ENCODE results near the gene CD101.

DNA sequence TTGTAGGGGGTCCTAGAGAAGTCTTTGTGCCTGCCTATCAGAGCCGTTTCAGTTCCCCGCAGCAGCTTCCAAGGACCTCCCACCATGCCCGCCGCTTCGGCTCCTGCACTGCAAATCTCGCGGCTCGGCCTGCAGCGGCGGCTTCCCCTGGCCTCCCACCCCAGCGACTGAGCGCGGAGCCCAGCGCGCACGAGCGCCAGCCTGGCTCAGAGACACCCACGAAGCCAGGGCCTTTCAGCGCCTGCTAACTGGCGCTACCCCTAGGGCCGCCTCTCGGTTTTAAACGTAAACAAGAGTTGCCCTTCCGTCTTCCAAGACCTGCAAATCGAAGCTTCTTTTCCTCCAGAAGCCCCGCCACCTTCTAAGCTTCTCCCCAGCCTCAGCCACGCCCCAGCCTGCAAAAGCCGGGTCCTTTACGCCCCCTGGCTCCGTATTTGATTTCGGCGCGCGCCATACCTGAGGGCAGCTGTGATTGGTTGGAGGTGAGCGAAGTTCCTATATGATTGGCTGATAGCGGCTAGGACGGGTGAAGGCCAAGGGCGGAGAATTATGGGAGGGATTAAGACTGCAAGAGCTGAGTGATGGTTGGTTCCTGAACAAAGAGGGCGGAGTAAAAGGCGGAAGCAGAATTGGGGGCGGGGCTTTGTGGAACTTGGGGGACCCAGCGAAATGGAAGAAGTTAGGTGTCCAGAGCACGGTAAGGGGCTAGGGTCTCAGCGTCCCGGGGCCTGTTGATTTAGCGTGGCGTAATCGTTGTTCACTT lies 58.3 kb downstream of the CD101 start, which contains the start of gene TTF2:
- TF ChIP-seq SP1 (IDR thresholded peaks at IDR 0.05; ENCODE audit: low read depth, low read length) (peak; percentile 92), POLR2AphosphoS5 (IDR thresholded peaks at IDR 0.05; ENCODE audit: low read depth, low read length) (peak; percentile 76), RXRA (IDR thresholded peaks at IDR 0.05; ENCODE audit: insufficient read depth, low read depth, low read length) (no peak)
